CD8-positive, alpha-beta memory T cell (primary cell): ENCODE results near the gene ATOX1. TPM values are rescaled to one million over a fixed set of nuclear protein-coding genes. Genes with fewer than 3 reads are reported as not detected.

Experiments
- CTCF ChIA-PET: fragments of 350-600 bp; sonication (Branson Sonifier 250); formaldehyde crosslinking; loops from one replicate; lab custom pipeline; 2021; ENCODE audit warnings: antibody characterized with exemption; lab: Charles Lee
- POLR2A ChIA-PET: fragments of 350-600 bp; sonication (Branson Sonifier 250); formaldehyde crosslinking; loops from one replicate; lab custom pipeline; 2021; ENCODE audit warnings: antibody characterized with exemption; lab: Charles Lee
- DNase-seq, 5 donors: peaks; one replicate each; pipeline versions ENCODE4 v3.0.0 to v3.0.0-alpha.2; 2020 to 2022; ENCODE audit warnings: mixed read lengths in 1 of 5
- H3K27ac ChIP-seq: one replicate; pipeline ENCODE4 v1.7.0; 2013; ENCODE audit warnings: low read depth, mild to moderate bottlenecking, low read length, moderate library complexity
- H3K27me3 ChIP-seq: 2 replicates; pipeline ENCODE4 v1.7.0; 2013; ENCODE audit warnings: low read length, mild to moderate bottlenecking; ENCODE audit not compliant: insufficient read depth, poor library complexity, severe bottlenecking
- H3K36me3 ChIP-seq: 2 replicates; pipeline ENCODE4 v1.7.0; 2013; ENCODE audit warnings: mild to moderate bottlenecking, low read length, moderate library complexity; ENCODE audit not compliant: insufficient read depth
- H3K4me1 ChIP-seq: 2 replicates; pipeline ENCODE4 v1.7.0; 2013; ENCODE audit warnings: mild to moderate bottlenecking, low read length, moderate library complexity; ENCODE audit not compliant: insufficient read depth
- H3K4me3 ChIP-seq: 2 replicates; pipeline ENCODE4 v1.7.0; 2013; ENCODE audit warnings: mild to moderate bottlenecking, low read length
- H3K9me3 ChIP-seq: 2 replicates; pipeline ENCODE4 v1.7.0; 2013; ENCODE audit warnings: mild to moderate bottlenecking, low read length
- H3K27ac Mint-ChIP-seq, 8 donors: one replicate each; pipeline ENCODE4 v1.8.0; 2020 to 2021; ENCODE audit warnings: mixed read lengths in 8 of 8, mild to moderate bottlenecking in 6 of 8, inconsistent platforms in 3 of 8, moderate library complexity in 3 of 8
- H3K27me3 Mint-ChIP-seq, 2 donors: one replicate each; pipeline ENCODE4 v1.8.0; 2020 to 2021; ENCODE audit warnings: mixed read lengths in 2 of 2, mild to moderate bottlenecking in 1 of 2, moderate library complexity in 1 of 2
- H3K36me3 Mint-ChIP-seq, 3 donors: one replicate each; pipeline ENCODE4 v1.8.0; 2020 to 2021; ENCODE audit warnings: mixed read lengths in 3 of 3, inconsistent platforms in 1 of 3, mild to moderate bottlenecking in 1 of 3
- H3K4me1 Mint-ChIP-seq, 3 donors: one replicate each; pipeline ENCODE4 v1.8.0; 2020 to 2021; ENCODE audit warnings: mixed read lengths in 3 of 3, inconsistent platforms in 1 of 3, mild to moderate bottlenecking in 1 of 3
- H3K4me3 Mint-ChIP-seq, 7 donors: one replicate each; pipeline ENCODE4 v1.8.0; 2020 to 2021; ENCODE audit warnings: mixed read lengths in 7 of 7, mild to moderate bottlenecking in 6 of 7, moderate library complexity in 4 of 7, inconsistent platforms in 2 of 7
- H3K9me3 Mint-ChIP-seq, 5 donors: one replicate each; pipeline ENCODE4 v1.8.0; 2020 to 2022; ENCODE audit warnings: mixed read lengths in 5 of 5, mild to moderate bottlenecking in 3 of 5, moderate library complexity in 2 of 5, inconsistent platforms in 1 of 5
- polyA plus RNA-seq: library from polyadenylated mRNA; unstranded; fragments of 300-500 nt; fragmentation: Illumina TruSeq; gene quantifications from one replicate; pipeline ENCODE4 v1.2.3, GENCODE V29; 2021
- total RNA-seq, 2 experiments: library from RNA; stranded (reverse); gene quantifications; one replicate each; pipeline ENCODE4 v1.2.3, GENCODE V29; 2021

Gene ATOX1, protein sequence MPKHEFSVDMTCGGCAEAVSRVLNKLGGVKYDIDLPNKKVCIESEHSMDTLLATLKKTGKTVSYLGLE
- total RNA-seq, result 100 to 1,000 TPM in 1 of 2 experiments, 10 to 100 TPM in 1; 91.0 to 103 TPM
- polyA plus RNA-seq, result 67.7 TPM

- Mint-ChIP-seq H3K27me3 (no peaks in the 10 kb centered on the region), H3K4me3 (peak within 1 kb of the TSS; percentile 82 to 97 (median 92)), H3K4me1 (peaks cover 32 to 45% (median 39%) of the 10 kb centered on the region in 3 donors), H3K27ac (peak within 1 kb of the TSS; percentile 89 to 99 (median 92)), H3K36me3 (peaks cover 0 to 6% (median 3%) of the 10 kb centered on the region in 3 donors), H3K9me3 (no peaks in the 10 kb centered on the region)
- CTCF ChIA-PET, result interaction anchor here (1.3 to 4.6 kb wide), 2 partner anchors 9 to 12 kb away, joined by 3 to 25 read pairs; partner anchors contain the start of gene G3BP1
- H3K36me3 ChIP-seq, result no peaks in the 10 kb centered on the region
- peak within 1 kb of the TSS; percentile 97 for H3K4me3 ChIP-seq
- DNase-seq, result peak; percentile 88 to 93 (median 89)
- peak within 1 kb of the TSS; percentile 82 for H3K27ac ChIP-seq
- no peaks in the 10 kb centered on the region for H3K9me3 ChIP-seq
- peaks cover 25% of the 10 kb centered on the region for H3K4me1 ChIP-seq
- POLR2A ChIA-PET, result interaction anchor here (1.1 to 5.7 kb wide), 2 partner anchors 13 to 19 kb away, joined by 3 to 81 read pairs; partner anchors contain the start of gene G3BP1
- H3K27me3 ChIP-seq, result no peaks in the 10 kb centered on the region
These were observed at the start of gene ATOX1 for GRCh38 chr5:151758430-151759241. ATOX1 (minus strand) TSS chr5:151758631; CDS start chr5:151758551, 80 bp downstream.

DNA sequence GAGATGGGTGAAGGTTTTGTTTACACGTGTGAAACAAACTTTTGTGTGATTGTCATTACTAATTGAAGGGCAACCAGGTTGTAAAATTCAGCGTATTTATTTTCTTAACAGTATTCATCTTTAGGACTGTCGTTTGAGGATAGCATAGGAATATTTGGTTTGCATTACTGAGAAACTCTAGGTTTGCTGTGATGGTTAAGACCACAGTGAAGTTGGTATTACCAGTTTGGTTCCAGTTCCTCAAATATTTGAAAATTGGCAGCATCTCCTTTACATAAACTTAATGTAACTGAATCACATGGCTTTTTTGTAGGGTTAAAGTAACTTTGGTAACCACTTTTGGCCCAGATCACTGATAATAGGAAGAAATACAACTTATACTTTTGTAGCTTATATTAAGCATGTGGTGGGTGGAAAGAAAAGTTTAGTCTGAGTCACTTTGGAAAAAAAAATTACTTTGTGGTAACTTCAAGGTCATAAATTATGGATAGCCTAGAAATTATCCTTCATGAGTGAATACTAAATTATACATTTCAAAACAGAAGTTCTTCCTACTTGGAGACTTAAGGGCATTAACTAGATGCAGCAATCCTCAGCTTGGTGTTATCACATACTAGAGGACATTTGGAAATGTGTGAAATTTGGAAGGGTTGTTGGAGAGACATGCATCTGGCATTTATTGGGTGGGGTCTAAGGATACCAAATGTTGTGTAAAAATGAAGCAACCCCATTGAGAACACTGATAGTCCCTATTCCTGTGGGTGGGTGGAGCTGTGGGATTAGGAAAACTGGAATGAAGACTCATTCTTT, 47.2 kb upstream of the ATOX1 start:
- CTCF ChIA-PET, result interaction anchor here (0.9 kb wide), 1 partner anchor 19 kb away, joined by 3 read pairs; no protein-coding TSS in a partner anchor
- Histone ChIP-seq H3K36me3 (peaks cover 30% of the 10 kb centered on the region), H3K27me3 (no peaks in the 10 kb centered on the region), H3K4me3 (no peak overlapping the region), H3K27ac (no peak overlapping the region), H3K4me1 (no peaks in the 10 kb centered on the region), H3K9me3 (no peaks in the 10 kb centered on the region)
- peak overlapping the region in 6 of 8 donors; percentile 9 to 55 (median 36) for H3K27ac Mint-ChIP-seq
- H3K36me3 Mint-ChIP-seq, result peaks cover 12 to 87% (median 24%) of the 10 kb centered on the region in 3 donors
- no peak for DNase-seq
- H3K27me3 Mint-ChIP-seq, result peaks cover 0 to 1% of the 10 kb centered on the region in 2 donors
- no peaks in the 10 kb centered on the region for H3K9me3 Mint-ChIP-seq
- no peak overlapping the region for H3K4me3 Mint-ChIP-seq
- H3K4me1 Mint-ChIP-seq, result peaks cover 10 to 36% (median 35%) of the 10 kb centered on the region in 3 donors
- POLR2A ChIA-PET, result no interaction called here

- Histone ChIP-seq H3K4me1 (no peaks in the 10 kb centered on the region), H3K27me3 (no peaks in the 10 kb centered on the region), H3K36me3 (peaks cover 58% of the 10 kb centered on the region), H3K4me3 (no peak overlapping the region), H3K27ac (no peak overlapping the region), H3K9me3 (no peaks in the 10 kb centered on the region)
- CTCF ChIA-PET, result interaction anchor here (0.8 to 1.0 kb wide), 2 partner anchors 70 to 342 kb away, joined by 3 read pairs; no protein-coding TSS in a partner anchor
- POLR2A ChIA-PET, result no interaction called here
- Mint-ChIP-seq H3K4me1 (peaks cover 17 to 38% (median 36%) of the 10 kb centered on the region in 3 donors), H3K9me3 (no peaks in the 10 kb centered on the region), H3K36me3 (peaks cover 13 to 89% (median 26%) of the 10 kb centered on the region in 3 donors), H3K4me3 (no peak overlapping the region), H3K27me3 (peaks cover 0 to 1% of the 10 kb centered on the region in 2 donors), H3K27ac (peak overlapping the region in 2 of 8 donors; percentile 15 to 60)
- DNase-seq, result no peak
These were observed 42.1 kb upstream of the ATOX1 start for GRCh38 chr5:151800532-151800931.

DNA sequence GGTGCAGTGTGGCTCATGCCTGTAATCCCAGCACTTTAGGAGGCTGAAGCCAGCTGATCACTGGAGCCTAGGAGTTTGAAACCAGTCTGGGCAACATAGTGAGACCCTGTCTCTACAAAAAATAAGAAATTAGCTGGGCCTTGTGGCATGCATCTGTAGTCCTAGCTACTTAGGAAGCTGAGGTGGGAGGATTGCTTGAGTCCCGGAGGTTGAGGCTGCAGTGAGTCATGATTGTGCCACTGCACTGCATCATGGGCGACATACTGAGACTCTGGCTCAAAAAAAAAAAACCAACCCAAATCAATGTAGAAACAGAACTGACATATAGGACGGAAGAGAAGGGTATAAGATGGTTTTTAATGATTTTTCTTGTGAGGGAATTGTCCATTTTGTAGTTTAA, 41.0 kb upstream of the ATOX1 start:
- no peak for DNase-seq
- Histone ChIP-seq H3K4me1 (no peaks in the 10 kb centered on the region), H3K27ac (no peak overlapping the region), H3K9me3 (no peaks in the 10 kb centered on the region), H3K4me3 (no peak overlapping the region), H3K27me3 (no peaks in the 10 kb centered on the region), H3K36me3 (peaks cover 61% of the 10 kb centered on the region)
- Mint-ChIP-seq H3K4me1 (peaks cover 21 to 37% (median 35%) of the 10 kb centered on the region in 3 donors), H3K4me3 (no peak overlapping the region), H3K36me3 (peaks cover 13 to 89% (median 24%) of the 10 kb centered on the region in 3 donors), H3K27ac (peak overlapping the region in 5 of 8 donors; percentile 5 to 80 (median 38)), H3K27me3 (no peaks in the 10 kb centered on the region), H3K9me3 (no peaks in the 10 kb centered on the region)
- POLR2A ChIA-PET, result interaction anchor here (2.4 kb wide), 1 partner anchor 28 kb away, joined by 6 read pairs; no protein-coding TSS in a partner anchor
- CTCF ChIA-PET, result interaction anchor here (0.8 to 2.1 kb wide), 3 partner anchors 26 to 343 kb away, joined by 3 to 7 read pairs (median 3); no protein-coding TSS in a partner anchor

DNA sequence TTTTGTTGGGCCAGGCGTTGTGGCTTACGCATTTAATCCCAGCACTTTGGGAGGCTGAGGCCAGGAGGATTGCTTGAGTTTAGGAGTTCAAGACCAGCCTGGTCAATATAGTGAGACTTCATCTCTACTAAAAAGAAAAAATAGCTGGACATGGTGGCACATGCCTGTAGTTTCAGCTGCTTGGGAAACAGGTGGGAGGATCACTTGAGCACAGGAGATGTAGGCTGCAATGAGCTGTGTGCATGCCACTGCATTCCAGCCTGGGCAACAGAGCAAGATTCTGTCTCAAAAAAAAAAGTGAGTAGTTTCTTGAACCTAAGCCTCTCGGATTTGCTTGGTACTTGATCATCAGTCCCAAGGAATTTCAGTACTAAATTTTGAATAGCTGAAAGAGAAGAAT, 40.2 kb upstream of the ATOX1 start:
- Histone ChIP-seq H3K36me3 (peaks cover 61% of the 10 kb centered on the region), H3K4me3 (no peak overlapping the region), H3K4me1 (no peaks in the 10 kb centered on the region), H3K27me3 (no peaks in the 10 kb centered on the region), H3K27ac (no peak overlapping the region), H3K9me3 (no peaks in the 10 kb centered on the region)
- Mint-ChIP-seq H3K27ac (peak overlapping the region in 3 of 8 donors; percentile 15 to 92 (median 70)), H3K4me3 (no peak overlapping the region), H3K4me1 (peaks cover 24 to 45% (median 41%) of the 10 kb centered on the region in 3 donors), H3K36me3 (peaks cover 13 to 89% (median 27%) of the 10 kb centered on the region in 3 donors), H3K27me3 (no peaks in the 10 kb centered on the region), H3K9me3 (no peaks in the 10 kb centered on the region)
- CTCF ChIA-PET, result interaction anchor here (0.8 to 2.1 kb wide), 3 partner anchors 27 to 344 kb away, joined by 3 to 7 read pairs (median 3); no protein-coding TSS in a partner anchor
- POLR2A ChIA-PET, result interaction anchor here (2.4 kb wide), 1 partner anchor 28 kb away, joined by 6 read pairs; no protein-coding TSS in a partner anchor
- no peak for DNase-seq

DNA sequence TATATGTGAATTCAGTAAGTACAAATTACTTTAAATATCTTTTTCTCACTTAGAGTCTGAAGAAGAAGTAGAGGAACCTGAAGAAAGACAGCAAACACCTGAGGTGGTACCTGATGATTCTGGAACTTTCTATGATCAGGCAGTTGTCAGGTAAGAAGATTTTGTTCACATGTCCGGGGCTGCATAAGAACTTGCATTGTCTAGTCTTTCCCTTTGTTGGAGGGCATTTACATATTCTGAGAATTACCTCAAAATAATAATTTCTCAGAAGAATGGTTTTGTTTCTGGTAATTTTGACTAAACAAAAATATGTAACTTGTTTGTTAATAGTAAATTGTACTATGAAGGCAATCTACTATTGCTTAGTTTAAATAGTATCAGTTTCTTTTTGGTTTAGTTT, 37.0 kb upstream of the ATOX1 start:
- Mint-ChIP-seq H3K4me3 (no peak overlapping the region), H3K4me1 (peaks cover 29 to 56% (median 48%) of the 10 kb centered on the region in 3 donors), H3K27me3 (no peaks in the 10 kb centered on the region), H3K9me3 (no peaks in the 10 kb centered on the region), H3K27ac (peak overlapping the region in 3 of 8 donors; percentile 47 to 78 (median 78)), H3K36me3 (peaks cover 9 to 94% (median 26%) of the 10 kb centered on the region in 3 donors)
- Histone ChIP-seq H3K4me1 (no peaks in the 10 kb centered on the region), H3K27me3 (no peaks in the 10 kb centered on the region), H3K36me3 (peaks cover 72% of the 10 kb centered on the region), H3K27ac (no peak overlapping the region), H3K9me3 (no peaks in the 10 kb centered on the region), H3K4me3 (no peak overlapping the region)
- ChIA-PET CTCF (no interaction called here), POLR2A (no interaction called here)
- DNase-seq, result no peak

DNA sequence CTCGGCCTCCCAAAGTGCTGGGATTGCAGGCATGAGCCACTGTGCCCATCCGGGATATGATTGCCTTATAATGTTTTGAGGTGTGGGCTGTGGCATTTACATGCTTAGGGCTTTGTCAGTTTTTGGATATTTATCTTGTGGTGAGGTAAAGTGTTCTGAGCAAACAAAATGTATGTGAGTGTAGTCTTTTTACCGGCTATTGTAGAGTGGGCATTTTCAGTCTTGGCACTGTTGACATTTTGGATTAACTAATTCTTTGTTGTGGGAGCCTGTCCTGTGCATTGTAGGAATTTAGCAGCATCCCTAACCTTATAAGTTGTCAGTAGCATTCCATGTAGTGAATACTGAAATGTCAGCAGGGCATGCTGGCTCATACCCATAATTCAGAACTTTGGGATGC, 34.9 kb upstream of the ATOX1 start:
- H3K9me3 ChIP-seq, result no peaks in the 10 kb centered on the region
- POLR2A ChIA-PET, result no interaction called here
- Mint-ChIP-seq H3K4me1 (peaks cover 31 to 59% (median 45%) of the 10 kb centered on the region in 3 donors), H3K9me3 (no peaks in the 10 kb centered on the region), H3K27ac (no peak overlapping the region), H3K27me3 (no peaks in the 10 kb centered on the region), H3K4me3 (no peak overlapping the region), H3K36me3 (peaks cover 9 to 91% (median 26%) of the 10 kb centered on the region in 3 donors)
- no peak overlapping the region for H3K27ac ChIP-seq
- DNase-seq, result no peak
- CTCF ChIA-PET, result no interaction called here
- peaks cover 71% of the 10 kb centered on the region for H3K36me3 ChIP-seq
- no peak overlapping the region for H3K4me3 ChIP-seq
- no peaks in the 10 kb centered on the region for H3K27me3 ChIP-seq
- H3K4me1 ChIP-seq, result no peaks in the 10 kb centered on the region
